Measurements from ENCODE around the gene IGSF10.

Gene IGSF10

DNA sequence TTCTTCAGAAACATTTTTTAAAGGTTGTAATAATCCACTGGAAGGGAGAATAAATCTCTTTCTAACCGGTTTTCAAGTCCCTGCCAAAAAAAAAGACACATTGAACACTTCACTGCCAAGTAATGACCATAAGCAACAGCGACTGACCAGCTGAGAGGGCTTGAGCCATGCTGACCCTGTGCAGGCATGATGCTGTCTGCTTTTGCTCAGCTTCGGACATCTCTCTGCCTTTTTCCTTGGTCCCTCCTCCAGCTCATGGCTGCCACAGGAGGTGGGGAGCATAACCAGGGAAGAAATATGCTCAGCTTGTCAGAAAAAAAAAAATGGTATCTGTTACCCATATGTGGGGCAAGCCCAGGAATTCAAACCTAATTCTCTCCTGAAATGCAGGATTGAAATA is 1.5 kb downstream of the IGSF10 start:
- peak; percentile 27 for DNase-seq

DNA sequence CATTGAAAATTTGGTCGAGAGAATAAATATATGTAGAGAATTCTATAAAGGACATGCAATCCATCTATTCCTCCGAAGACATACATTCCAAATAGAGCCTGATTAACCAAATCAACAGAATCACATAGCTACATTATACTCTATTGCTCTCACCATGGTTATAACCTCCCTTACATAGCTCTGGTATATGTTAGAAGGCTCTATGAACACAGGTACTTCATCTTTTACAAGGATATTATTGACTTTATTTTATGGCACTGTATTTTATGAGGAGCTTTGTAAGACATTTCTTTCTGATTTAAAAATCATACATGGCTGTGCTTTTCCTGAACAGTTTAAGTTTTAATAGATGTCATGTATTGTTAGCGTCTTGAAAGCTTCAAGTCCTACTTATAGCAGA is 4.8 kb downstream of the IGSF10 start:
- DNase-seq, result no peak

DNA sequence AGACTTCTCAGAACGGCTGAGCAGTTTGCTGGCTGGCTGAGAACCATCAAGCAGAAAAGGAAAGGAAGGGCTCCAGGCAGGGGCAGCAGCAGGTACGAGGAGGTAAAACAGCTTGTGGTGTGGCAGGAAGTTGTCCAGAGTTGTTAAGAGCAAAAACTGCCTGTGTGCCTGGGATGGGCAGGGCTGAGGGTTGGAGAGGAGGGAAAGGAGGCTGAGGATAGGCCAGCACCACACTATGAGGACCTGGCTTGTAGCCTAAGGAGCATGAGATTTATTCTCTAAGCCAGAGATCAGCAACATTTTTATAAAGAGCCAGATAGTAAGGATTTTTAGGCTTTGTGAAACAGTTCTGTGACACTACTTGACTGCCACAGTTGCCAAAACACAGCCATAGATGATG is 8.0 kb downstream of the IGSF10 start:
- no peak for DNase-seq

DNA sequence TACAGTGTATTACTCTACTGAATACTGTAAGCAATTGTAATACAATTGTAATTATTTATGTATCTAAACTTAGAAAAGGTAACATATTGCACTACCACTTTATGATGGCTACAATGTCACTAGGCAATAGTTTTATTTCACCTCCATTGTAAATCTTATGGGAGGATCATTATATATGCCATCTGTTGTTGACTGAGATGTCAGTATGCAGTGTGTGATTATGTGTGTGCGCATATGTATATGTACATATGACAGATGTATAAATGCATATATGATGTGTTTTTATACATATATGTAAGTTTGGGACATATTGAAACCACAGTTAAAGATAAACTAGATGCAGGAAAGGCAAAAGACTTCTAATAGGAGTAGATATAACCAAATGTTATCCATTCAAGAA is 8.5 kb downstream of the IGSF10 start:
- DNase-seq, result no peak

DNA sequence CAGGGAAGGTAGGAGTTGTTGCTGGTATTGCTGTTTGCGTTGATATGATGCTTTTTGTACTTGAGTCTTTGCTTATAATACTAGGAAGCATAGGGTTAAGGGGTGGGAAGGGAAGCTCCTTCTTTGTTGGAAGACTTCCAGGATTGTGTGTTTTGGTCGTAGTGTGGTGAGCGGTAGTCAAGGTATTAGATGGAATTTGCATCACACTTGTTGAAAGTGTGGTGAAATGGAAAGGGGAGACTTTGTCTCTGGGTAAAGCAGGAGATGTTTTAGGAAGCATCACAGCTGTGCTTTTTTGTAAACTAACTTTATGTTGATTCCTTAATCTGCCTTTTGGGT is 14.9 kb downstream of the IGSF10 start:
- DNase-seq, result no peak

DNA sequence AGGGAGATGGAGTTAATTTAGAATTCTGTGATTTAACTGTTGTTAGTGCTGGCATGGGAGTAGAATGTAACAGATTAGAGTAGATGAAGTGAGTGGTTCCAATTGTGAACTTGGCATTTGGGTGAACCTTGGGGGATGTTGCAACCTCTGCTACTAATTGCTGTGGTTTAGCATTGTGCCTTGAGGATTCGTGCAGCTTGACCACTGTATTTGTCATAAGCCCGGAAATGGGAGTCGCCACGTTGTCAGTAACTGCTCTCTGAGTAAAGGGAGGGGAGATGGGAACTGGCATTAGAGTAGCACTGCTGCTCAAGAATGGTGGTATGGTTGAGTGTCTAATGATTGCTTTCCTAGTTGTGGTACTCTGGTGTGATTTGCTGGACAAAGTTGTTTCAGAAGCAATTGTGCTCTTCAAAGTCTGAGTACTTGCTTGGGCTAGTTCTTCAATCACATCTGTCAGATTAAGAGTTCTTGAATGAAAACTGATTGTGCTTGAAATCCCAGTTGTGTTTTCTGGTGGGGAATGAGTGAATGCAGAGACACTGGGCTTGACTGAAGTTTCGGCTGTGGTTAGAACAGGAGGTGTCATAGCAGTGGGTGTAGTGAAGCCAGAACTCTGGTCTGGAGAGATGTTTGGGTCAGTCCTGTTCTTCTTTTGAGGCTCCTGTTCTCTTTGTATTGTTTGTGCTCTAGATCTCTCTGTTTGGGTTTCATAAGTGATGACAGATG is 15.4 kb downstream of the IGSF10 start:
- DNase-seq, result no peak

DNA sequence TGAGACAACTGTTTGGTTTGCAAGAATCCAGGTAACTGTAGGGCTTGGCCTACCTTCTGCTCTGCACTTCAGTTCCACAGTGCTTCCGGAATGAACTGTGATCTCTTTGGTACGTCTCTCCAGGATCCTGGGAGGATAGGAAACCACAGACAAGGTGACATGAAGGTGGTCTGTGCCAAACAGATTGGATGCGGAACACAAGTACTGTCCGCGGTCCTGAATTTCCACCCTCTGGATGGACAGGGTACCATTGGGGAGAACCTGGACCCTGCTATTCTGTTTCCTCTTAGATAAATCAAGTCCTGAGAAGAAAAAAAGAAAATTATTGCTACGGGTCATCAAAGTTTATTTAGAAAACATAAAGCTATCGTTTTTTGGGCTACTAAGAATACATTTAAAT is 17.3 kb downstream of the IGSF10 start:
- peak; percentile 38 for DNase-seq

DNA sequence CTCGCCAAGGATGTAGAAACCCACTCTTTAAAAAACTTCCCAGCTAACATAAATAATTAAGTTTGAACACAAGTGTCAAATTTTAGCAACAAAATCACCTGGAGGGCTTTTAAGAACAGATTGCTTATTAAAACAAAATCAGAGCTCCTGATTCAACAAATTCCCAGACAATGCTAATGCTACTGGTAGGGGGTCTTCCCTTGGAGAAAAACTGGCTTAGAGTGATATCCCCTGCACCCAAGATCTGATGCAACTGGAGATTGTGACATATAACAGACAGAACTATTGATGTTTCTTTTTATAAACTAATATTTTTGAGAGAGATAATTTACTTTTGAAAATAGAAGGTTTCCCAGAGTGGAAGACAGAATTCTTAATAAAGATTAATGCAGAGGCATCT is 19.9 kb downstream of the IGSF10 start:
- DNase-seq, result no peak

DNA sequence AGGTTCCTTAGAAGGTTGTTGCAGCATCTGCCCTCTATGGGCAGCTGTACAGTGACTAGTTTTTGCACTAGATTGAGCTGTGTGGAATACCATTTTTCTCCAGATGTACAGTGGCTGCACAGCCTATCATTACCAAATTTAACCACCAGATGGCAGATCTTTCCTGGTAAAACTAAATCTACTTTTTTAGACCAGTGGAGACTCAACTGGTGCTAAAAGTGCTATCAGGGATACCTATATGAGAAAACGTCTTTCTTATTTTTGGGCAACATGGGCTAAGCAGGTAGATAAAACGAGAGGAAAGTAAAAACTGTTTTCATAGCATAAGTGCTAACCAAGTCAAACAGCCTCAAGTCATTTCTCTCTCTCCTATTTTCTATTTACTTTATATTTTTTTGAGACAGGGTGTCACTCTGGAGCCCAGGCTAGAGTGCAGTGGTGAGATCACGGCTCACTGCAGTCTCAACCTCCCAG is 21.2 kb downstream of the IGSF10 start:
- DNase-seq, result peak; percentile 32

DNA sequence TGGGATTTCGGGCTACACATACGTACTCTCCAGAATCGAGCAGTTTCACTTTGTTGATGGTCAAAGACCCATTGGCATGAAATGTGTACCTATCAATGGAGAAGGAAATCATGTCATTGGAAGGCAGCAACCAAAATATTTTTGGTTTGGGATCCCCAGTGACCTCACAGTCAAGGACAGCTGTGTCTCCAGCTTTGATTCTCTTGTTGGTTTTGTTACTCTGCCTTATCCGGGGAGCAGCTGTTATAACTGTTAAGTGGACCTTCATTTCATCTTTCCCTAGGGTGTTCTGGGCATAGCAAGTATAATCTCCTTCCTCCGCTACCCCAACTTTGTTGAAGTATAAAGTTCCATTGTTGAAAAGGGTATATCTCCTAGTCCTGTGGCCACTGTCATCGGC is 23.0 kb downstream of the IGSF10 start:
- no peak for DNase-seq

DNA sequence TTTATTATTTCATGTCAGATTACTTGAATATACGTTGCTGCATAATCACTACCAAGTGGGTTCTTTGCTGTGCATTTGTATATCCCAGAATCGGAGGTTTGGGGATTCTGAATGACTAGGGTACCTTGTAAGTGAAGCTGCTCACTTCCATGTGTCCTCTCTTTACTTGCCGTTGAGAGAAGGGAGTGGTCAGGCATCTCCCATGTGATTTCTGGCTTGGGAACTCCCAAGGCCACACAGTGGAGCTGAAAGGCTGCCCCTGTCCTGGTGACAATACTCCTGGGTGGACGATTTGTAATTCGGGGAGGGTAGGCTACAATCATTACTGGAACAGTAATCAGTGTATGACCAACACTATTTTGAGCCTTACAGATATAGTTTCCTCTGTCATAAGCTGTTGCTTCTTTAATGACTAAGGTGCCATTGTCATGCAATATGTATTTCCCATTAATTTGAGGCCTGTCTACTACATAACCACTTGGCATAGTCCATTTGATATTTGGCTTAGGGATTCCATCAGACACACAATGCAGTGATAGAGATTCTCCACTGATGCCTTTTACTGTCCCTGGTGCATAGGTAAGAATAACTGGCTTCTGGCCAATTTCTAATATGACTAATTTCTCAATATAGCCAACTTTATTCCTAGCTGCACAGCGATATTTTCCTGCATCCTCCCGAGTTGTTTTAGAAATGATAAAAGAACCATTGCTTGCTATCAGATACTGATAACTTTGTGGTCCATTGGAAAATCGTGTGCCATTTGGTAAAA is 24.0 kb downstream of the IGSF10 start:
- DNase-seq, result no peak

DNA sequence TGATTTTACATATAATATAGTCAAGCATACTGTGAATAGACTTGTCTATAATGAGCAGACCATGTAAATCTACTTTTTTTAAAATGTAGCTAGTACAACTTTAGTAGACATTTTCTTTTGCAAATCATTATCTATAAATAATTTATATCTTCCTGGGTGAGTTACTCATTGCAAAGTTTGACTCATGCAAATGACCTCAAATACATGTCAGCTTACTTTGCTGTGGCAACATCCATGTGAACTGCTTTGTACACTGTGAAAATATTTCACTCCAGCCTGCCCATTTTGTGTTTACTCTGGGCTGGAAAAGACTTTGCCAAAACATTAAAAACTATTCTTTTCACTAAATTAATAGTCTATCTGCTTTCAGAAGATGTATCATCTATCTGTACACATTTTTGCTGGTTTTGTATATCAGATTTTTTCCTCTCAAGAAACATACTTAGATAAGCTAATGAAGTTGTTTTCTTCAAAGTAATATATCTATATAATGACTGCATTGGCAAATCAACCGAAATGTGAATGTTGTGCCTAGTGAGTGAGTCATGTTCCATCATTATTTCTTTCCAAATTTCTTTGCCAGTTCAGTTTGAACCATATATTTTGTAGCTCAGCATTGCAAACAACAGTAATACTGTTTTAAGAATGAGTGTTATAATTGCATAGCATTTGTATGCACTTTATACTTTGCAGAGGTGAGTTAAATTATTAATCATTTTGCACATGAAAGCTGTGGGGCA is 26.5 kb downstream of the IGSF10 start:
- DNase-seq, result no peak

DNA sequence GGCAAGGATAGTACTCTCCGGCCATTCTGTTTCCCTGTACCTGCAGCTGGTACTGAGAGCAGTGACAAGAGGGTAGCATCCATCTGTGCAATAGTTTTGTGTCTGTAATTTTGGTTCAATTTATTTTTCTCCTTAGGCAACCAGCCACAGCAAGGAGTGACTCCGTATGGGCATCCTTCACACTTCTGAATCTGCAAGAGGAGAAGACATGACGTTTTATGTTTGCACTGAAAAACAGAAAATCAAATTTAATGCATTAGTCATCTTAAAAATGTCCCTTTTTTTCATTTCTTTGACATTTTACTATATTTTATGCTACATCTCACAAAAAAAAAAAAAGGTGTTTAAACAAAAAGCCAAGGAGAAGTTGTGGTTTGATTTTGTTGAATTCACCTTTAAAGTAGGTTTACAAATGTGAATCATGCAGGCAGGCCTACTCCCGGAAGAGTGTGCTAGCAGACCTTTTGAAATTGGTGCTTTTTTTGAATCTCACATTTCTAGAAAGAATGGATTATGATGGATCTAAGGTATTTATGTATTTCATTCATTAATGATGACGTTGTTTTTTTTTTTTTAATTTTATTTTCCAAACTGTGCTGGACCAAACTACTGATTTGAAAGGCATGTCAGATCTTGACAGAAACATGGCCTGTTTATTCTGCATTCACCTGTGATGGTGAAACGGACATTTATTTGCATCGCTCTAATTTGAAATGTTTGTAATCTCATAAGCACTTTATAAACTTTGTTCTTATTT is 28.1 kb downstream of the IGSF10 start:
- no peak for DNase-seq

DNA sequence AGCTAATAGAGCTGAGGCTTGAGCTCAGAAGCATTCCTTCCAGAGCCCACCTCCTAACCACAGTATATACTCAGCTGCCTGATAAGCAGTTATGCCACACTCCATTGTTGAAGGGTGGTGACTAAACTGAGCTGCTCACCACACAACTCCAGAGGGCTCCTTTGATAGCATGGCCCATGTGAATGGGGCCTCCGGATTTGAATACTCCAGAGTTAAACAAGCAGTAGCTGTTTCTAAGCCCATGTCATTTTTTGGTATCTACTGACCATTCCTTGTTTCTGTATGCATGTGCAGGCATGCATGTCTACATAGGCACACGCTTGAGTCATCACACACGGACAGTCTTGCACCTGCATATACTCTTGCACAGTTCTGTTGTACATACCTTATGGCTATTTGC is 28.9 kb downstream of the IGSF10 start:
- no peak for DNase-seq

DNA sequence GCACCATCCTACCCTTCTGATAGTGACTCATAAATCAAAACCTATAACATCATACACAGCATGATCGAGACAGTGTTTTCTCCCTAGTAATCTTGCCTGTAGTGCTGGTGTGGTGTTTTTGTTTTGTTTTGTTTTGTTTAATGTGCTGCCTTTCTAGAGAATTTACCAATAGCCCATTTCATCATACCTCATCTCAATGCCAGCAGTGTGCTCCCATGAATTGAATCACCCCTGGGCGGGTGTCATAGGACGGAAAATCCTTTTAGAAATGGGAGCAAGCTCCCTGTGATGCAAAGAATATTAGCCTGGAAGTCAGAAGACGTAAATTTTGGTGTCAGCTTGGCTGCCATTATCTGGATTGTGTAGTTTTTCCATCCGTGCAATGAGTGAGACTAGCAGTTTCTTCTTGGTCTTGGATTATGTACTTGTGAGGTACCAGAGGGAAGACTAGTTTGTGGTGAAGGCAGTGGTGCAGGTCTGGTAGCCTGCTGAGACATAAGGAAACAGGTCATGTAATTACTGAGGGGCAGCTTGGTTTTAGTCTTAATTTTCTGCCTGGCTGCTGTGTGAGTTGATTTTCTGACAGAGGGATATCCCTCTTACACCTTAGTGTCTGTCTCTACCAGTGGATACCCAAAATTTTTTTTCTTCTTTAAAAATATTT is 29.9 kb downstream of the IGSF10 start:
- no peak for DNase-seq

DNA sequence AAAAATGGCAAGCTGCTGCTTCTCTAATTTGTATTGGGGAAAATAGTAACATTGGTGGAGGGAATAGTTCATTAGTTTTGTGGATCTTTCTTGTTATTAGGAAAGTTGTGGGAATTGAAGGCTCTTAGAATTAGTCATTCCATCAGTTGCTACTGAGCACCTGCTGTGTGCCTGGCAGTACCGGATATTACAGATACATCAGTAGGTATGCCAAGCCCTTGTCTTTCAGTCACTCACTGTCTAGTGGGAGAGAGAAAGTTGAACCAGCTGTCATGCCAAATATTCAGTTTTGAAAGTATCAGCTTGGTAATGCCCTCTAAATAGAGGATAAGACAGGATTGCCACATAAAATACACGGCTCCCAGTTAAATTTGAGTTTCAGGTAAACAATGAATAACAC is 32.5 kb downstream of the IGSF10 start:
- DNase-seq, result no peak

DNA sequence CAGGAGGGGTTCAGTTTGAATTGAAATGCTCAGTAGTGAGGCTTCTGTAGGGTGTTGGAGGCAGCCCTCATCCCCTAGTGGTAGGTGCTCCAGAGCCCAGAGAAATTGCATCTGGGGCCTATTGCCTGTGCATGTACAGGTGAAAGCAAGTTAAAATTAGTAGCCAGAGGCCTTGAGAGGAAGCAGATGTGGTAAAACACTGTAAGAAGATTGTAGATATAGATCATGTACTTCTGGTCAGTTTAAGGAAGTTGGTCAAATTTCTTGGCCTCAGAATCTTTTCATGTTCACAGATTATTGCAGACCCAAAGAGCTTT is 34.6 kb downstream of the IGSF10 start:
- DNase-seq, result no peak

DNA sequence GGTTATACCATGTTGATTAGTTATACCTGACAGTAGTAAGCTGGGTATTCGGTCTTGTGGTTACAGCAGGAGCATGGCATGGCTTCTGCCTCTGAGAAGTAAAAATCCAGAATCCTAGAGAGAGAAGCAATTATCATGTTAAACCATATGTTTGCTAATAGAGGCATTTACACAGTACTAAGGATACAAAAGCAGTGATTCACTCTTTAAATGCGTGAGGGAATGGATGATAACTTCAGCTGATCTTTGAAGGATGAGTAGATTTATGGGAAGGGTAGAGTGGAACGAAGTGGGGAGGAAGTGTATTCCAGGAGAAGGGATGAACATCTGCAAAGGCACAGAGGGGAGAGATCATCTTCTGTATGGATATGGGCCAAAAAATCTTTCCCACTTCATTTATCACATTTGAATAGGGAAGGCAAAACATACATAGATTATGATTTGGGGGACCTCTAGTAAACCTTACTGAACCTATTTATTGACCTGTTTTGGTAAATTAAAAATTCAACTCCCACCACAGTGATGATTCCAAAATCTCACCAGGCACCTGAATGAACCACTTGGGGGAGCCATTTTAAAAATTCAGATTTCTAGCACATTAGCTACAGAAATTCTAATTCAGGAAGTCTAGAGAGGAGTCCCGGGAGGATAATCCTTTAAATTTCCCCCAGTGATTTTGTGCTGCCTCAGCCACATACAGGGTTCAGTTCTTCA is 35.1 kb downstream of the IGSF10 start:
- DNase-seq, result no peak

DNA sequence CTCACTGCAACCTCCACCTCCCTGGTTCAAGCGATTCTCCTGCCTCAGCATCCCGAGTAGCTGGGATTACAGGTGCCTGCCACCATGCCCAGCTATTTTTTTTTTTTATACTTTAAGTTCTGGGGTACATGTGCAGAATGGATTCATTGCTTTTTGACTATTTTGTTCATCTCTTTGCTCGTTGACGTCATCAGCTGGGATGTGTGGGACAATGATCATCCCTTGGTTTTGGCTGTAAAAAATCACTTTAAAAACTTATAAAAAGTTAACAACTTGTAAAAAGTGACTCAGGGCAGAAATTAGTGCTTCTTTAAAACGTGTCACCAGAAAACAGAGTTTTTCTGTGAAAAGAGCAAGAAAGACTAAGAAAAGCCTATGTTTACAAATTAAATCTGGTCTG is 37.8 kb downstream of the IGSF10 start:
- no peak for DNase-seq

DNA sequence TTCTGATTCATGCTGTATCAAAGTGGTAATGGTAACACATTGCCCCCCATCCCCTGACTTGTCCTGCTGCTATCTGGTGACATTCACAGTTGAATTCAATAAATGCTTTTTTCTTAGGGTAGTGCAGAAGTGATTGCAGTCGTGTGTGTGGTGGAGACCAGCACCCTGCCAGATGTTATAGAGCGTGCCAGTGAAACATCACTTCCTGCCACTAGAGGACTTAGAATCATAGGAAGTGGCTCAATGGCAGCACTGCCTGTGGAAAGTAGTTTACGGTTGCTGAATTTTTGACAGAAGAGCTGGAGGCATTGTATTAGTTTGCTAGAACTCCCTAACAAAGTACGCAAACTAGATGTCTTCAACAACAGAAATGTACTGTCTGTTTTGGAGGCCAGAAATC is 38.9 kb downstream of the IGSF10 start:
- DNase-seq, result no peak

DNA sequence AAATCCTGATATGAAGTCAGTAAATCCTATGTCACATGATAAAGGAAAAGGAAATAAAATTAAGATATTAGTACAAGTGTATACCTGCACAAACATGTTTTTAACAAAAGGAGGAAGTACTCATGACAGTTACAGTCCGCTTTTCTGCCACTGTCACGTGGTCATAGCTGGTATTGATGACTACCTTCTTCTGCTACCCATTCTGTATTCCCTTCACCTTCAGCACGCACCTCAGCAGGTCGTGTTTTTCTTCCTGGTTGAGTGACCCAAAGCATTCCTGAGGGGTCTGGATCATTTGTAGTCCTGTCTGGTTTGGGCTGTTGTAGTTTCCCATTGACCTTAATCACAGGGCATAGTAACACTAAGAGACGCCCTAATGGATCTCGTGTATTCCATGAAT is 41.1 kb downstream of the IGSF10 start:
- no peak for DNase-seq

DNA sequence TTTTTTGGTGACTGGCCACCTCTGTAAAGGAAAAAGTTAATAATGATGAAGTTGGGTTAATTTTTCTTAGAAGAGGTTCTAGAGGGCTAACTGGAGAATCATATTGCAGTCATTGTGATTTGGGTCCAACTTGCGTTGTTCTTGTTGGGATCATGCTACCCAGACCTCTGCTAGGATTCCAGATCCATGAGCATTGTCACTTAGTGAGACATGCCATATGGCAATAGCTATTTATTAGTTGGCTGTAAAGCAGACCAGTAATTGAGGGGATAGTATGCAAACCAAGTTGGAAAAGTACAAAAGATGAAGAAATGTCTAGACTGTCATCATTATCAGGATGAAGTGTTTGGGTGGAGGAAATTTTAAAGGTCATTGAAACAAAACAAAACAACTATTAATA is 45.6 kb downstream of the IGSF10 start:
- no peak for DNase-seq

All from right hindlimb (tissue), 1 donor.